ENCODE data around the gene MCC. TPM values are rescaled to one million over a fixed set of nuclear protein-coding genes. Genes with fewer than 3 reads are reported as not detected.

The MCC gene
- total RNA-seq, 2 experiments from 2014 or later: 0.25 TPM; not detected in 1

GRCh38 chr5:113242481-113243348, 245.5 kb downstream of the MCC start:
- CTCF ChIA-PET (ENCODE audit: unreplicated experiment): no interaction called here
- no TSS peak for BruUV-seq (replicated peaks)
- POLR2A ChIA-PET: interaction anchor here (0.8 to 1.2 kb wide), 2 partner anchors 9 to 338 kb away, joined by 3 read pairs; no protein-coding TSS in a partner anchor
- Histone ChIP-seq H2AFZ (ENCODE audit: low read length) (no peak overlapping the region), H3K4me3 (ENCODE audit: low read depth, low read length, poor library complexity, severe bottlenecking) (no peak overlapping the region), H3K79me2 (ENCODE audit: insufficient read depth, low read depth, low read length) (no peaks in the 10 kb centered on the region), H3K4me1 (ENCODE audit: insufficient read depth, low read length, poor library complexity, severe bottlenecking) (no peaks in the 10 kb centered on the region), H3K36me3 (ENCODE audit: insufficient read depth, low read length) (no peaks in the 10 kb centered on the region), H3K4me2 (ENCODE audit: low read length) (no peak overlapping the region), H3K9me2 (ENCODE audit: insufficient read depth, low read length) (no peaks in the 10 kb centered on the region), H4K20me1 (ENCODE audit: insufficient read depth, low read length) (no peaks in the 10 kb centered on the region), H3K9me3 (ENCODE audit: low read length) (no peaks in the 10 kb centered on the region; the same call in 1 of the 2 replicates), H3K27ac (ENCODE audit: low read depth, low read length, poor library complexity, severe bottlenecking) (no peak overlapping the region)
- no peak for TF ChIP-seq EZH2phosphoT487 (IDR thresholded peaks at IDR 0.05; ENCODE audit: borderline replicate concordance, low read depth, low read length)
- no peak for TF ChIP-seq CTCF (conservative IDR thresholded peaks at IDR 0.05; ENCODE audit: low read length)
- DNase-seq (ENCODE audit: low spot score): no peak
- intact Hi-C loops (cut with micrococcal nuclease; ENCODE audit: unreplicated experiment): no loop called here

GRCh38 chr5:113240951-113241726, 247.1 kb downstream of the MCC start:
- Histone ChIP-seq H3K36me3 (ENCODE audit: insufficient read depth, low read length) (no peaks in the 10 kb centered on the region), H3K4me2 (ENCODE audit: low read length) (no peak overlapping the region), H3K9me2 (ENCODE audit: insufficient read depth, low read length) (no peaks in the 10 kb centered on the region), H3K27ac (ENCODE audit: low read depth, low read length, poor library complexity, severe bottlenecking) (no peak overlapping the region), H3K79me2 (ENCODE audit: insufficient read depth, low read depth, low read length) (no peaks in the 10 kb centered on the region), H2AFZ (ENCODE audit: low read length) (no peak overlapping the region), H3K9me3 (ENCODE audit: low read length) (no peaks in the 10 kb centered on the region; the same call in 1 of the 2 replicates), H3K4me3 (ENCODE audit: low read depth, low read length, poor library complexity, severe bottlenecking) (no peak overlapping the region), H4K20me1 (ENCODE audit: insufficient read depth, low read length) (no peaks in the 10 kb centered on the region), H3K4me1 (ENCODE audit: insufficient read depth, low read length, poor library complexity, severe bottlenecking) (no peaks in the 10 kb centered on the region)
- intact Hi-C loops (cut with micrococcal nuclease; ENCODE audit: unreplicated experiment): no loop called here
- ChIA-PET POLR2A (interaction anchor here (1.0 kb wide), 1 partner anchor 24 kb away, joined by 4 read pairs; no protein-coding TSS in a partner anchor), CTCF (ENCODE audit: unreplicated experiment) (no interaction called here)
- BruUV-seq (replicated peaks): no TSS peak
- TF ChIP-seq EZH2phosphoT487 (IDR thresholded peaks at IDR 0.05; ENCODE audit: borderline replicate concordance, low read depth, low read length) (no peak), CTCF (conservative IDR thresholded peaks at IDR 0.05; ENCODE audit: low read length) (no peak)
- no peak for DNase-seq (ENCODE audit: low spot score)
